ENCODE measurements around the gene UMODL1. TPM values are rescaled to one million over a fixed set of nuclear protein-coding genes. Genes with fewer than 3 reads are reported as not detected.

The UMODL1 gene
- total and polyA plus RNA-seq, 10 of the 15 experiments (the other 5 are each of a cell fraction or from before 2014, with no cell fraction given): 0.01 to 0.11 (median 0.03) TPM; not detected in 5

GRCh38 chr21:42154237-42155044 lies 83.3 kb downstream of the UMODL1 start:
- ChIA-PET CTCF (interaction anchor here (0.7 to 3.7 kb wide), 6 partner anchors 9 to 110 kb away, joined by 3 to 26 read pairs (median 4); no protein-coding TSS in a partner anchor), SMC1A (ENCODE audit: uncharacterized antibody, unreplicated experiment) (interaction anchor here (0.6 to 3.0 kb wide), 4 partner anchors 9 to 126 kb away, joined by 3 to 13 read pairs (median 4); no protein-coding TSS in a partner anchor)
- in situ Hi-C loops (cut with MboI): no loop called here
- TF ChIP-seq RFX5 (IDR thresholded peaks at IDR 0.05; ENCODE audit: low read depth, low read length) (no peak), SUPT20H (IDR thresholded peaks at IDR 0.05; ENCODE audit: borderline replicate concordance, control insufficient read depth, low read depth, low read length) (no peak), SMC3 (IDR thresholded peaks at IDR 0.05; ENCODE audit: borderline replicate concordance, low read length) (no peak), E4F1 (IDR thresholded peaks at IDR 0.05; ENCODE audit: borderline replicate concordance, partially characterized antibody) (no peak), ZBTB4 (CRISPR knock-in tag; IDR thresholded peaks at IDR 0.05) (no peak), HDAC6 (IDR thresholded peaks at IDR 0.05; ENCODE audit: unreplicated experiment) (no peak), SMAD5 (IDR thresholded peaks at IDR 0.05; ENCODE audit: low read depth) (no peak), PAX8 (IDR thresholded peaks at IDR 0.05) (no peak), BHLHE40 (IDR thresholded peaks at IDR 0.05; ENCODE audit: borderline replicate concordance in 1 of 2, low read depth in 2 of 2, low read length in 1 of 2) (no peak), TARDBP (IDR thresholded peaks at IDR 0.05; ENCODE audit: borderline replicate concordance) (no peak), PML (IDR thresholded peaks at IDR 0.05; ENCODE audit: low read length) (no peak), USF2 (IDR thresholded peaks at IDR 0.05; ENCODE audit: borderline replicate concordance, low read depth, low read length) (no peak), USF1 (IDR thresholded peaks at IDR 0.05; ENCODE audit: borderline replicate concordance, extremely low read length, insufficient read depth, low read depth, low read length) (no peak), IKZF1 (conservative IDR thresholded peaks at IDR 0.05) (no peak), ZNF24 (IDR thresholded peaks at IDR 0.05) (no peak)

More at GRCh38 chr21:42154237-42155044, 83.3 kb downstream of the UMODL1 start:
- Histone ChIP-seq H3K36me3 (ENCODE audit: control insufficient read depth in 2 of 2, insufficient read depth in 2 of 2, low read length in 1 of 2) (no peaks in the 10 kb centered on the region), H3K27ac (ENCODE audit: control insufficient read depth, insufficient read depth) (no peak overlapping the region), H3K4me3 (no peak overlapping the region), H3K27me3 (replicated peaks in 1 of 2; ENCODE audit: control insufficient read depth in 2 of 2, insufficient read depth in 2 of 2, low read length in 1 of 2) (no peaks in the 10 kb centered on the region; a peak in 3 of 4 replicates), H3K9me3 (replicated peaks; ENCODE audit: control insufficient read depth, insufficient read depth, low read length) (no peaks in the 10 kb centered on the region), H3K9ac (ENCODE audit: control insufficient read depth, insufficient read depth, low read length) (no peak overlapping the region), H4K20me1 (ENCODE audit: control insufficient read depth, insufficient read depth) (no peaks in the 10 kb centered on the region), H2AFZ (ENCODE audit: control insufficient read depth, low read depth, low read length) (no peak overlapping the region), H3K4me2 (ENCODE audit: control insufficient read depth, insufficient read depth) (no peak overlapping the region), H3K4me1 (ENCODE audit: control insufficient read depth, insufficient read depth, low read length) (no peaks in the 10 kb centered on the region), H3K79me2 (ENCODE audit: control insufficient read depth, insufficient read depth, low read length) (no peaks in the 10 kb centered on the region)
- ATAC-seq: no peak
- DNase-seq (ENCODE audit: low read depth, low spot score): no peak
- POLR2A ChIA-PET: interaction anchor here (0.6 kb wide), 1 partner anchor 11 kb away, joined by 3 read pairs; no protein-coding TSS in a partner anchor
- no TSS peak for BruUV-seq (replicated peaks)
- 40% methylated on average over 17 of the region's 17 CpGs for WGBS (ENCODE audit: insufficient coverage, insufficient replicate concordance, low lambda C conversion rate, missing lambda C conversion rate)
- intact Hi-C loops (cut with micrococcal nuclease; ENCODE audit: unreplicated experiment): no loop called here
- no peak for FAIRE-seq
- RAD21 ChIA-PET (ENCODE audit: unreplicated experiment): interaction anchor here (0.6 to 1.6 kb wide), 3 partner anchors 10 to 104 kb away, joined by 3 to 8 read pairs (median 3); no protein-coding TSS in a partner anchor

Data from GM12878 (cell line).